H1 (cell line): ENCODE results near the gene FGF11.

Source experiments
- ASH2L ChIP-seq: fragments of 200-600, 300-600 bp; sonication (generic); IDR thresholded peaks from one replicate; pipeline ENCODE4 v1.7.1; 2017; ENCODE audit warnings: low read length
- BCL11A ChIP-seq, 2 experiments: IDR thresholded peaks; one replicate each; pipeline ENCODE4 v1.6.1; 2011; ENCODE audit warnings: low read depth in 2 of 2, low read length in 2 of 2, mild to moderate bottlenecking in 2 of 2
- CREB1 ChIP-seq: IDR thresholded peaks from 2 replicates; pipeline ENCODE4 v1.6.1; 2012; ENCODE audit warnings: inconsistent platforms
- CTCF ChIP-seq, 3 experiments: IDR thresholded peaks; 1 replicate in 2 of 3; 2 replicates in 1 of 3; pipeline versions ENCODE4 v1.5.1 to v1.6.1; 2011; ENCODE audit warnings: low read length in 3 of 3, mild to moderate bottlenecking in 3 of 3, inconsistent platforms in 2 of 3, low read depth in 1 of 3, moderate library complexity in 1 of 3; ENCODE audit not compliant: insufficient read depth in 1 of 3; ENCODE audit errors: control extremely low read depth in 1 of 3
- EZH2 ChIP-seq: fragments of 200-600 bp; sonication (generic); IDR thresholded peaks from 2 replicates; pipeline ENCODE4 v1.7.1; 2012; ENCODE audit warnings: low read depth, mild to moderate bottlenecking, moderate library complexity, low read length, inconsistent platforms; ENCODE audit not compliant: severe bottlenecking
- SIN3A ChIP-seq, 2 experiments: IDR thresholded peaks in 1 of 2; conservative IDR thresholded peaks in 1 of 2; 2 replicates each; pipeline ENCODE4 v1.6.1; 2011 to 2012; ENCODE audit warnings: low read length in 2 of 2, improper control_type of control experiment in 1 of 2, low read depth in 1 of 2, mild to moderate bottlenecking in 1 of 2
- ZNF274 ChIP-seq: IDR thresholded peaks from 2 replicates; pipeline ENCODE4 v1.7.0; 2012; ENCODE audit warnings: low read length, borderline replicate concordance; ENCODE audit errors: extremely low read depth

DNA sequence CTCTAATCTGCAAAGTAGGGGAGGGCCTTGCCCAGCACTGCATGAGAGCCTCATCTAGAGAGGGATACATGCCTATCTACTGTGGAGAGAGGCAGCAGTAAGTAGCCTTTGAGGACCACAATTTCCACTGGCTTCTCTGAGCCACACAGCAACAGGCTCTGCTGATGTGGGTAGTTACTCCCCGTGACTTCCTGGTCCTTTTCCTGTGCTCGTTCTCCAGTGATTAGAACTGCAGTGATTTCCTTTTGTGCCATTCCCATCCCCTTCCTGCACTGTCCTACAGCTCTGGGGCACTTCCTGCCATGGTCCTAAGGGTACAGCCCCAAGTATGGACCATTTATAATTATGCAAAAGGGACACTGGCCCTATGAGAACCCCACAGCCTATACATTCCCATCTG, 48.0 kb upstream of the FGF11 start:
- no peak for TF ChIP-seq BCL11A (IDR thresholded peaks at IDR 0.05; ENCODE audit: low read depth in 2 of 2, low read length in 2 of 2)
- no peak for TF ChIP-seq CTCF (IDR thresholded peaks at IDR 0.05; ENCODE audit: control extremely low read depth in 1 of 3, insufficient read depth in 1 of 3, low read depth in 1 of 3, low read length in 3 of 3)
- no peak for TF ChIP-seq EZH2
- TF ChIP-seq ASH2L, result no peak
- no peak for TF ChIP-seq CREB1
- TF ChIP-seq SIN3A (conservative IDR thresholded peaks at IDR 0.05 in 1 of 2, IDR thresholded peaks at IDR 0.05 in 1 of 2; ENCODE audit: low read depth in 1 of 2, low read length in 2 of 2), result no peak
- no peak for TF ChIP-seq ZNF274
